DND-41 (cell line): ENCODE measurements around the gene PPARA.

Experiments used
- ATAC-seq: fragments of 200-7000 bp; cut with Tn5 transposase; 3 replicates; pipeline ENCODE4 v1.9.1; 2021; ENCODE audit warnings: low read depth; ENCODE audit not compliant: insufficient read depth
- DNase-seq: peaks from one replicate; pipeline ENCODE4 v3.0.0-alpha.2; 2020
- H2AFZ ChIP-seq: 2 replicates; pipeline ENCODE4 v1.6.0; 2012; ENCODE audit warnings: low read depth, low read length
- H3K27ac ChIP-seq: 2 replicates; pipeline ENCODE4 v1.5.1; 2012; ENCODE audit warnings: low read length, inconsistent platforms
- H3K27me3 ChIP-seq: fragments of 200-600 bp; sonication (generic); 2 replicates; pipeline ENCODE4 v1.6.0; 2012; ENCODE audit warnings: low read length, mild to moderate bottlenecking, inconsistent platforms; ENCODE audit not compliant: insufficient read depth, poor library complexity
- H3K36me3 ChIP-seq: 2 replicates; pipeline ENCODE4 v1.5.1; 2012; ENCODE audit warnings: low read length, inconsistent platforms; ENCODE audit not compliant: insufficient read depth
- H3K4me1 ChIP-seq: 2 replicates; pipeline ENCODE4 v1.5.1; 2012; ENCODE audit warnings: mild to moderate bottlenecking, low read length; ENCODE audit not compliant: insufficient read depth
- H3K4me2 ChIP-seq: 2 replicates; pipeline ENCODE4 v1.6.0; 2012; ENCODE audit warnings: mild to moderate bottlenecking, moderate library complexity, low read length, inconsistent platforms; ENCODE audit not compliant: insufficient read depth
- H3K4me3 ChIP-seq, 2 experiments: fragments of 200-600 bp in 1 of 2; shearing (Covaris generic) in 1 of 2; 2 replicates each; pipeline ENCODE4 v1.5.1; 2012 to 2016; ENCODE audit warnings: inconsistent platforms in 2 of 2, low read length in 2 of 2, mild to moderate bottlenecking in 2 of 2, low read depth in 1 of 2, moderate library complexity in 1 of 2
- H3K79me2 ChIP-seq: 2 replicates; pipeline ENCODE4 v1.6.0; 2012; ENCODE audit warnings: low read length, inconsistent platforms; ENCODE audit not compliant: insufficient read depth
- H3K9ac ChIP-seq: 2 replicates; pipeline ENCODE4 v1.6.0; 2012; ENCODE audit warnings: low read depth, mild to moderate bottlenecking, inconsistent platforms, low read length, moderate library complexity
- H3K9me3 ChIP-seq: 2 replicates; pipeline ENCODE4 v1.5.1; 2012; ENCODE audit warnings: low read length, moderate library complexity, mild to moderate bottlenecking, inconsistent platforms; ENCODE audit not compliant: insufficient read depth, severe bottlenecking
- H4K20me1 ChIP-seq: 2 replicates; pipeline ENCODE4 v1.6.0; 2012; ENCODE audit warnings: low read length; ENCODE audit not compliant: insufficient read depth
- EZH2 ChIP-seq: IDR thresholded peaks from 3 replicates; pipeline ENCODE4 v1.6.1; 2012; ENCODE audit warnings: borderline replicate concordance, low read depth, mild to moderate bottlenecking, moderate library complexity, low read length, inconsistent platforms; ENCODE audit not compliant: severe bottlenecking
- TF ChIP-seq, protein P1 (sequence below): IDR thresholded peaks from 2 replicates; pipeline ENCODE4 v1.5.1; 2012; ENCODE audit warnings: borderline replicate concordance, low read length, moderate library complexity, mild to moderate bottlenecking; ENCODE audit not compliant: poor library complexity, severe bottlenecking; ENCODE audit errors: extremely low read depth

PPARA gene

DNA sequence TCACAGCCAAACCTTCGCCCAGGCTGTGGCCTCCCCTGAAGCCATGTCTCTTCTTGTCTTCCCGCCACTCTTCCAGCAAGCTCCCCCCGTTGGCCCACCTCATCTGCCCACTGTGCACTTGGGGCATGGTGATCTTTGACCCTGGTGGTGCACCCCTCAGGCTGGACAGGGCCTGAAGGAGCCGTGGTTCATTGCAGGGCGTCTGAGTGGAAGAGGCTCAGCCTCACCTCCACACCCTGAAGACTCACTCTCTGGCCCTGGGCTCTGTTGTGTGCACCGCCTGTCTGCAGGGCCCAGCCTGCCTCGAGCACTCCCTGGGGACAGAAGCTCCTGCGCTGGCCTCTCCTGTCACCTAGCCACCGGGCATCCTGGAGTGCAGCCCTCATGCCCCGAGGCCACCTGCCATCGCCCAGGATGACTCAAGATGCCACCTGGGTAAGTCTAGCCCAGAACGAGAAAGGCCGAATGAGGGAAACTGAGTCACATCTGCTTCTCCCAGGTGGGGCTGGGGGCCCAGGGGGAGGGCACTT, 40.8 kb upstream of the PPARA start:
- Histone ChIP-seq H3K36me3 (peaks cover 87% of the 10 kb centered on the region), H3K4me1 (no peaks in the 10 kb centered on the region), H3K9me3 (no peaks in the 10 kb centered on the region), H3K4me2 (no peak overlapping the region), H2AFZ (no peak overlapping the region), H3K27ac (no peak overlapping the region), H4K20me1 (peaks cover 71% of the 10 kb centered on the region), H3K27me3 (no peaks in the 10 kb centered on the region), H3K4me3 (no peak overlapping the region), H3K79me2 (no peaks in the 10 kb centered on the region), H3K9ac (no peak overlapping the region)
- no peak for ATAC-seq
- no peak for TF ChIP-seq EZH2
- TF ChIP-seq, protein P1, sequence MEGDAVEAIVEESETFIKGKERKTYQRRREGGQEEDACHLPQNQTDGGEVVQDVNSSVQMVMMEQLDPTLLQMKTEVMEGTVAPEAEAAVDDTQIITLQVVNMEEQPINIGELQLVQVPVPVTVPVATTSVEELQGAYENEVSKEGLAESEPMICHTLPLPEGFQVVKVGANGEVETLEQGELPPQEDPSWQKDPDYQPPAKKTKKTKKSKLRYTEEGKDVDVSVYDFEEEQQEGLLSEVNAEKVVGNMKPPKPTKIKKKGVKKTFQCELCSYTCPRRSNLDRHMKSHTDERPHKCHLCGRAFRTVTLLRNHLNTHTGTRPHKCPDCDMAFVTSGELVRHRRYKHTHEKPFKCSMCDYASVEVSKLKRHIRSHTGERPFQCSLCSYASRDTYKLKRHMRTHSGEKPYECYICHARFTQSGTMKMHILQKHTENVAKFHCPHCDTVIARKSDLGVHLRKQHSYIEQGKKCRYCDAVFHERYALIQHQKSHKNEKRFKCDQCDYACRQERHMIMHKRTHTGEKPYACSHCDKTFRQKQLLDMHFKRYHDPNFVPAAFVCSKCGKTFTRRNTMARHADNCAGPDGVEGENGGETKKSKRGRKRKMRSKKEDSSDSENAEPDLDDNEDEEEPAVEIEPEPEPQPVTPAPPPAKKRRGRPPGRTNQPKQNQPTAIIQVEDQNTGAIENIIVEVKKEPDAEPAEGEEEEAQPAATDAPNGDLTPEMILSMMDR: no peak
- DNase-seq: no peak

DNA sequence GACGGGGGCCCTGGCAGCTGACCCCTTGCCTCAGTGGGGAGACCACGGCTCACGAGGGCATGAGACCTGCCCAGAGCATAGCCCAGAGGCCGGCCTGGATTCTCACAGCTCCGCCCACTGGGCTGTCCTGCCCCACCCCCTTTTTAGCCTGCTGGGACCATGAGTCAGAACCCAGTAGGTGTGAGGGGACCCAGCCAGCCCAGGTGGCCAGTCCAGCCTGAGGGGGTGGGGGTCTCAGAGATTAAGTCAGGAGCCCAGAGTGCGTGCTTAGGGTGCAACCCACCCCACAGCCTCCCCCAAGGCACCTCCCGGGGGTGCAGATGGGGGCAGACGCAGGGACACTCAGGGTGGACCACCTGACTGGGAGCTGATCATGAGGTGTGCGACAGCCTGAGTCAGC, 40.1 kb upstream of the PPARA start:
- Histone ChIP-seq H3K27me3 (no peaks in the 10 kb centered on the region), H3K27ac (no peak overlapping the region), H3K79me2 (no peaks in the 10 kb centered on the region), H3K4me3 (no peak overlapping the region), H4K20me1 (peaks cover 73% of the 10 kb centered on the region), H3K9ac (no peak overlapping the region), H3K4me1 (no peaks in the 10 kb centered on the region), H2AFZ (no peak overlapping the region), H3K4me2 (no peak overlapping the region), H3K9me3 (no peaks in the 10 kb centered on the region), H3K36me3 (peaks cover 80% of the 10 kb centered on the region)
- DNase-seq: no peak
- no peak for ATAC-seq
- TF ChIP-seq, protein P1: no peak
- TF ChIP-seq EZH2: no peak

DNA sequence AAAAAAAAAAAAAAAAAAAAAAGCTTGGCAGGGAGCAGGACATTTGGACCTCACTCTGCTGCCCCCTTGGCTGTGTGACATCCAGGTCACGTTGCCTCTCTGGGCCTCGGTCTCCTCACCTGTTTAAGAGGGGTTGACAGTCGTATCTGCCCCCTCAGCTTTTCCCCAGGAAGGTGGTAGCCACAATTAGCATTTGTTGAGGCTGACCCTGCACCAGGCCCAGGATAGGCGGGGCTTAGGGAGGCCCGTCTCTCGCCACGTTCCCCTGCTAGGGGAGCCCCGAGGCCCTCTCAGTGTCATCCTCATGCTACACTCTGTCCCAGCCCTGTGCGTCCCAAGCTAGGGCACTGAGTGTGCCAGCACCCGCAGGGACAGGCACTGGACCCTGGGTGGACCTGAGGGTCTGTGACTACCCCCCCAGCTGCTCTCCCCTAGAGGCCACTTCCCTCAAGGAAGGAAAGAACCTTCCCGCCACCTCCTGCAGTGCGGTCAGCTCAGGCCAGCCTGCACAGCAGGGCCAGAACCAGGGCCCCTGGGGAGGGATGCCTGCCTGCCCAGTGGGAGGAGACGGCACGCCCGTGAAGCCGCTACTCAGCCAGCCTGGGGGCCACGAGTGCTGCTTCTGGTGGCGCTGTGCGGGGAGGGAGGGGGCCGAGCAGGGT, 38.5 kb upstream of the PPARA start:
- H3K4me3 ChIP-seq: no peak overlapping the region
- peaks cover 64% of the 10 kb centered on the region for H3K36me3 ChIP-seq
- TF ChIP-seq EZH2: no peak
- TF ChIP-seq, protein P1: no peak

DNA sequence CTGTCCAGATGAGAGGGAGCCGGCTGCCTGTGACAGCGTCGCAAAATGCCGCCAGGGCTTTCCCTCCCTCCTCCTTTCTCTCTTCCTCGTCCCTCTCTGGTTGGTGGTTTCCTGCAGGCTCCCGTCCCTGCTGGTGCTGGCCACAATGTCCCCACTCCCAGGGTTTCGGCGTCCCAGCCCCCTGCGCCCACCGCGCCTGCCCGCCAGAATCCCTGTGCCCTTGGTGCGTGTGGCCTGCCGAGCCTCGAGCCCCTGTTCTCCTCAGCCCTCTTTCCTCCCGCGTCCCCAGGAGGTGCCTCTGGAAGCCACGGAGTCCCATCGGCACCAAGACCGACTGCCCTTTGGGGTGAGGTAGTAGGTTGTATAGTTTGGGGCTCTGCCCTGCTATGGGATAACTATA, 37.9 kb upstream of the PPARA start:
- H3K9ac ChIP-seq: no peak overlapping the region
- no peaks in the 10 kb centered on the region for H3K27me3 ChIP-seq
- peaks cover 58% of the 10 kb centered on the region for H3K36me3 ChIP-seq
- no peak overlapping the region for H3K4me2 ChIP-seq
- H4K20me1 ChIP-seq: peaks cover 65% of the 10 kb centered on the region
- no peak overlapping the region for H3K27ac ChIP-seq
- ATAC-seq (no peak), DNase-seq (no peak)
- H3K4me3 ChIP-seq: no peak overlapping the region
- TF ChIP-seq, protein P1: no peak
- TF ChIP-seq EZH2: no peak
- no peaks in the 10 kb centered on the region for H3K79me2 ChIP-seq
- no peaks in the 10 kb centered on the region for H3K9me3 ChIP-seq
- H3K4me1 ChIP-seq: no peaks in the 10 kb centered on the region
- H2AFZ ChIP-seq: no peak overlapping the region

More for the DNA sequence above, 38.5 kb upstream of the PPARA start:
- H4K20me1 ChIP-seq: peaks cover 70% of the 10 kb centered on the region
- H3K27me3 ChIP-seq: no peaks in the 10 kb centered on the region
- no peaks in the 10 kb centered on the region for H3K9me3 ChIP-seq
- H3K79me2 ChIP-seq: no peaks in the 10 kb centered on the region
- H3K4me1 ChIP-seq: no peaks in the 10 kb centered on the region
- no peak overlapping the region for H3K27ac ChIP-seq
- H2AFZ ChIP-seq: no peak overlapping the region
- H3K4me2 ChIP-seq: no peak overlapping the region
- no peak overlapping the region for H3K9ac ChIP-seq
- DNase-seq (no peak), ATAC-seq (no peak)
